H1 (cell line): ENCODE data around the gene DYNC2H1. TPM values are rescaled to one million over a fixed set of nuclear protein-coding genes. Genes with fewer than 3 reads are reported as not detected.

Experiments used
- CHD7 ChIP-seq: fragments of 300-600 bp; sonication (generic); IDR thresholded peaks from 2 replicates; pipeline ENCODE4 v1.7.1; 2012; ENCODE audit warnings: low read length, moderate library complexity, mild to moderate bottlenecking, inconsistent platforms; ENCODE audit not compliant: insufficient replicate concordance
- RAD21 ChIP-seq, 2 experiments: IDR thresholded peaks in 1 of 2; conservative IDR thresholded peaks in 1 of 2; 2 replicates each; pipeline ENCODE4 v1.6.1; 2011; ENCODE audit warnings: low read depth in 2 of 2, low read length in 2 of 2, improper control_type of control experiment in 1 of 2, inconsistent platforms in 1 of 2, mild to moderate bottlenecking in 1 of 2, moderate library complexity in 1 of 2
- TBP ChIP-seq: IDR thresholded peaks from 2 replicates; pipeline ENCODE4 v1.6.1; 2011; ENCODE audit warnings: low read depth, low read length, improper control_type of control experiment
- polyA plus RNA-seq, 7 experiments: library from polyadenylated mRNA; depleted of rRNA in 3 of 7; stranded (reverse) in 5 of 7; unstranded in 2 of 7; fragments of >200 nt in 5 of 7; fragments of 200-250 nt in 2 of 7; gene quantifications; 1 replicate in 5 of 7; 2 replicates in 1 of 7; 4 replicates in 1 of 7; pipeline versions ENCODE4 v1.2.1 to v1.2.3, GENCODE V29; 2011 to 2013; ENCODE audit warnings: missing spikeins in 2 of 7, mixed read lengths in 2 of 7
- total RNA-seq: library from RNA; stranded (reverse); fragmentation: NEBNext Ultra II Directional; extraction: Animal tissue kit (Norgen Biotek cat#: 25700); gene quantifications from 2 replicates; pipeline ENCODE4 v1.2.1, GENCODE V29; 2021

The DYNC2H1 gene
- total and polyA plus RNA-seq, 2 of the 8 experiments (the other 6 are each of a cell fraction or from before 2014, with no cell fraction given) = 6.2 to 12.0 TPM

- TF ChIP-seq CHD7 (no peak), TBP (no peak), RAD21 (IDR thresholded peaks at IDR 0.05 in 1 of 2, conservative IDR thresholded peaks at IDR 0.05 in 1 of 2; ENCODE audit: low read depth in 2 of 2, low read length in 2 of 2) (no peak)
Measured at GRCh38 chr11:103436131-103436770, 327.0 kb downstream of the DYNC2H1 start (continued).
